Stomach smooth muscle (tissue), 2 donors: ENCODE measurements around the gene CHRM1.

ENCODE experiments used
- H3K27ac ChIP-seq: one replicate; pipeline ENCODE4 v1.7.0; 2013; ENCODE audit warnings: mild to moderate bottlenecking, low read length, inconsistent platforms
- H3K27me3 ChIP-seq, 2 donors: one replicate each; pipeline ENCODE4 v1.7.0; 2013; ENCODE audit warnings: low read length in 2 of 2; ENCODE audit not compliant: insufficient read depth in 2 of 2, control insufficient read depth in 1 of 2
- H3K36me3 ChIP-seq, 2 donors: one replicate each; pipeline ENCODE4 v1.7.0; 2013; ENCODE audit warnings: low read length in 2 of 2; ENCODE audit not compliant: control insufficient read depth in 2 of 2, insufficient read depth in 2 of 2
- H3K4me1 ChIP-seq: one replicate; pipeline ENCODE4 v1.7.0; 2013; ENCODE audit warnings: low read length; ENCODE audit not compliant: control insufficient read depth, insufficient read depth
- H3K4me3 ChIP-seq, 2 donors: one replicate each; pipeline ENCODE4 v1.7.0; 2013; ENCODE audit warnings: low read length in 2 of 2
- H3K9ac ChIP-seq, 2 donors: one replicate each; pipeline ENCODE4 v1.7.0; 2013; ENCODE audit warnings: low read length in 2 of 2, mild to moderate bottlenecking in 1 of 2
- H3K9me3 ChIP-seq, 2 donors: one replicate each; pipeline ENCODE4 v1.7.0; 2013; ENCODE audit warnings: low read length in 2 of 2; ENCODE audit not compliant: control insufficient read depth in 2 of 2
- donor health status: healthy.
- donor health status: Pancreatic carcinoma.

Gene CHRM1

GRCh38 chr11:62883673-62884072 lies 37.5 kb downstream of the CHRM1 start:
- peaks cover 41% of the 10 kb centered on the region for H3K4me1 ChIP-seq

GRCh38 chr11:62882788-62883501 lies 38.2 kb downstream of the CHRM1 start:
- Histone ChIP-seq H3K4me1 (peaks cover 41% of the 10 kb centered on the region), H3K27me3 (no peaks in the 10 kb centered on the region), H3K4me3 (peak overlapping the region; percentile 33 to 100), H3K9ac (peak overlapping the region; percentile 66 to 99), H3K9me3 (no peaks in the 10 kb centered on the region), H3K27ac (peak overlapping the region; percentile 98), H3K36me3 (peaks cover 48% of the 10 kb centered on the region in 2 donors)

More at GRCh38 chr11:62883673-62884072, 37.5 kb downstream of the CHRM1 start:
- Histone ChIP-seq H3K9me3 (no peaks in the 10 kb centered on the region), H3K27ac (peak overlapping the region; percentile 41), H3K4me3 (peak overlapping the region; percentile 38 to 40), H3K9ac (peak overlapping the region; percentile 16 to 66), H3K36me3 (peaks cover 55% of the 10 kb centered on the region in 2 donors), H3K27me3 (no peaks in the 10 kb centered on the region)

GRCh38 chr11:62882431-62882749 lies 38.8 kb downstream of the CHRM1 start:
- peak overlapping the region; percentile 98 for H3K27ac ChIP-seq
- H3K36me3 ChIP-seq, result peaks cover 43 to 44% of the 10 kb centered on the region in 2 donors
- H3K4me1 ChIP-seq, result peaks cover 41% of the 10 kb centered on the region

GRCh38 chr11:62881579-62882430 lies 39.4 kb downstream of the CHRM1 start:
- no peaks in the 10 kb centered on the region for H3K9me3 ChIP-seq
- peaks cover 41% of the 10 kb centered on the region for H3K4me1 ChIP-seq
- H3K27ac ChIP-seq, result peak overlapping the region; percentile 98
- no peaks in the 10 kb centered on the region for H3K27me3 ChIP-seq
- H3K36me3 ChIP-seq, result peaks cover 39% of the 10 kb centered on the region in 2 donors
- peak overlapping the region; percentile 98 to 100 for H3K4me3 ChIP-seq
- H3K9ac ChIP-seq, result peak overlapping the region; percentile 99 to 100

More at GRCh38 chr11:62882431-62882749, 38.8 kb downstream of the CHRM1 start:
- Histone ChIP-seq H3K9me3 (no peaks in the 10 kb centered on the region), H3K27me3 (no peaks in the 10 kb centered on the region), H3K9ac (peak overlapping the region; percentile 99 to 100), H3K4me3 (peak overlapping the region; percentile 98 to 100)

GRCh38 chr11:62880803-62881578 lies 40.2 kb downstream of the CHRM1 start, which contains the start of gene SLC3A2:
SLC3A2 (plus strand) TSS chr11:62880896; CDS start chr11:62881024, 128 bp downstream.
- peaks cover 31% of the 10 kb centered on the region in 2 donors for H3K36me3 ChIP-seq
- H3K4me1 ChIP-seq, result peaks cover 39% of the 10 kb centered on the region
- no peaks in the 10 kb centered on the region for H3K9me3 ChIP-seq
- no peaks in the 10 kb centered on the region for H3K27me3 ChIP-seq
- peak within 1 kb of the TSS; percentile 98 for H3K27ac ChIP-seq
- peak within 1 kb of the TSS; percentile 98 to 100 for H3K4me3 ChIP-seq
- H3K9ac ChIP-seq, result peak within 1 kb of the TSS; percentile 99 to 100

- peak overlapping the region; percentile 98 to 100 for H3K4me3 ChIP-seq
- H3K9ac ChIP-seq, result peak overlapping the region; percentile 99 to 100
- peaks cover 25% of the 10 kb centered on the region in 2 donors for H3K36me3 ChIP-seq
- H3K9me3 ChIP-seq, result no peaks in the 10 kb centered on the region
- H3K27ac ChIP-seq, result peak overlapping the region; percentile 98
- peaks cover 35% of the 10 kb centered on the region for H3K4me1 ChIP-seq
- H3K27me3 ChIP-seq, result no peaks in the 10 kb centered on the region
Measured at GRCh38 chr11:62880231-62880802, 40.8 kb downstream of the CHRM1 start.

- Histone ChIP-seq H3K9ac (peak overlapping the region; percentile 99 to 100), H3K9me3 (no peaks in the 10 kb centered on the region), H3K36me3 (peaks cover 18% of the 10 kb centered on the region in 2 donors), H3K27me3 (no peaks in the 10 kb centered on the region), H3K27ac (peak overlapping the region; percentile 98), H3K4me3 (peak overlapping the region; percentile 98 to 100), H3K4me1 (peaks cover 32% of the 10 kb centered on the region)
Measured at GRCh38 chr11:62879235-62879978, 41.8 kb downstream of the CHRM1 start.

GRCh38 chr11:62876712-62877111 lies 44.5 kb downstream of the CHRM1 start:
- Histone ChIP-seq H3K27me3 (no peaks in the 10 kb centered on the region), H3K9me3 (no peaks in the 10 kb centered on the region), H3K36me3 (no peaks in the 10 kb centered on the region), H3K9ac (no peak overlapping the region), H3K4me3 (no peak overlapping the region), H3K27ac (no peak overlapping the region), H3K4me1 (peaks cover 14% of the 10 kb centered on the region)

GRCh38 chr11:62875698-62876478 lies 45.3 kb downstream of the CHRM1 start:
- Histone ChIP-seq H3K36me3 (no peaks in the 10 kb centered on the region), H3K9ac (no peak overlapping the region), H3K4me1 (peaks cover 14% of the 10 kb centered on the region), H3K27me3 (no peaks in the 10 kb centered on the region), H3K4me3 (no peak overlapping the region), H3K9me3 (no peaks in the 10 kb centered on the region), H3K27ac (no peak overlapping the region)
